Smooth muscle cell (in vitro differentiated cells): ENCODE data around the gene KCP. TPM values are rescaled to one million over a fixed set of nuclear protein-coding genes. Genes with fewer than 3 reads are reported as not detected.

Experiments used
- DNase-seq: peaks from one replicate; lab custom pipeline; 2025; ENCODE audit not compliant: unreplicated experiment; lab: John Stamatoyannopoulos, UW
- H2AFZ ChIP-seq: fragments of 200-600 bp; sonication (generic); 2 replicates; pipeline ENCODE4 v1.6.0; 2016; ENCODE audit warnings: antibody characterized with exemption, low read depth, mild to moderate bottlenecking
- H3F3A ChIP-seq: fragments of 200-600 bp; sonication (generic); 2 replicates; pipeline ENCODE4 v1.6.0; 2017; ENCODE audit warnings: antibody characterized with exemption, low read depth
- H3K27ac ChIP-seq: fragments of 200-600 bp; sonication (generic); 2 replicates; pipeline ENCODE4 v1.5.1; 2016; ENCODE audit warnings: low read depth, mild to moderate bottlenecking
- H3K27me3 ChIP-seq: fragments of 200-600 bp; sonication (generic); 2 replicates; pipeline ENCODE4 v1.6.1; 2016; ENCODE audit warnings: low read depth, mild to moderate bottlenecking
- H3K36me3 ChIP-seq: fragments of 200-600 bp; sonication (generic); 2 replicates; pipeline ENCODE4 v1.5.1; 2016; ENCODE audit warnings: low read depth
- H3K4me1 ChIP-seq: fragments of 200-600 bp; sonication (generic); 2 replicates; pipeline ENCODE4 v1.5.1; 2016; ENCODE audit warnings: low read depth
- H3K4me2 ChIP-seq: fragments of 200-600 bp; sonication (generic); 2 replicates; pipeline ENCODE4 v1.6.0; 2016; ENCODE audit warnings: mild to moderate bottlenecking
- H3K4me3 ChIP-seq: fragments of 200-600 bp; sonication (generic); 2 replicates; pipeline ENCODE4 v1.5.1; 2016; ENCODE audit warnings: mild to moderate bottlenecking
- H3K79me2 ChIP-seq: fragments of 200-600 bp; sonication (generic); 2 replicates; pipeline ENCODE4 v1.6.0; 2016; ENCODE audit warnings: low read depth, mild to moderate bottlenecking
- H3K9ac ChIP-seq: fragments of 200-600 bp; sonication (generic); 2 replicates; pipeline ENCODE4 v1.6.0; 2016; ENCODE audit warnings: low read depth
- H3K9me3 ChIP-seq: fragments of 200-600 bp; sonication (generic); replicated peaks from 2 replicates; pipeline ENCODE4 v1.5.1; 2016; ENCODE audit warnings: low read depth
- H4K20me1 ChIP-seq: fragments of 200-600 bp; sonication (generic); 2 replicates; pipeline ENCODE4 v1.6.0; 2016; ENCODE audit warnings: low read depth
- WGBS: methylation state at CpG from one replicate; pipeline ENCODE4 v1.1.7; 2016; ENCODE audit warnings: low lambda C conversion rate; 5-methylcytosine and 5-hydroxymethylcytosine counted together
- polyA plus RNA-seq: library from polyadenylated mRNA; unstranded; fragments of >200 nt; fragmentation: Nextera tagmentation; extraction: Ambion mirVana; gene quantifications from 2 replicates; pipeline ENCODE4 v1.2.1, GENCODE V29; 2016
- total RNA-seq: library from RNA; depleted of rRNA; stranded (reverse); fragments of >200 nt; gene quantifications from 2 replicates; pipeline ENCODE4 v1.2.3, GENCODE V29; 2014
- TF ChIP-seq, protein P1 (sequence below): fragments of 200-600 bp; sonication (generic); IDR thresholded peaks from 2 replicates; pipeline ENCODE4 v1.5.1; 2017; ENCODE audit warnings: borderline replicate concordance, mild to moderate bottlenecking, antibody characterized with exemption; ENCODE audit not compliant: insufficient read depth, poor library complexity, severe bottlenecking

The KCP gene
- total and polyA plus RNA-seq, 2 experiments from 2014 or later = 0.99 to 4.5 TPM

DNA sequence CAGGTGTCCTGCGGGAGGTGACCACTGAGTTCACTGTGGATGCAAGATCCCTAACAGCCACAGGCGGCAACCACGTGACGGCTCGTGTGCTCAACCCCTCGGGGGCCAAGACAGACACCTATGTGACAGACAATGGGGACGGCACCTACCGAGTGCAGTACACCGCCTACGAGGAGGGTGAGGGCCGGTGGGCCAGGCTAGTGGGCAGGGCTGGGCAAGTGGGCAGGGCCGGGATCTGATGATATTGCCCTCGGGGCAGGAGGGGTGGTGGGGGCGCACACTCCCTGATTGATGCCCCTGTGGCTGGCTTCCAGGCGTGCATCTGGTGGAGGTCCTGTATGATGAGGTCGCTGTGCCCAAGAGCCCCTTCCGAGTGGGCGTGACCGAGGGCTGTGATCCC is 64.5 kb downstream of the KCP start:
- peaks cover 25% of the 10 kb centered on the region for H4K20me1 ChIP-seq
- H3K27ac ChIP-seq = no peak overlapping the region
- WGBS = 95% methylated on average over 16 of the region's 19 CpGs
- TF ChIP-seq, protein P1, sequence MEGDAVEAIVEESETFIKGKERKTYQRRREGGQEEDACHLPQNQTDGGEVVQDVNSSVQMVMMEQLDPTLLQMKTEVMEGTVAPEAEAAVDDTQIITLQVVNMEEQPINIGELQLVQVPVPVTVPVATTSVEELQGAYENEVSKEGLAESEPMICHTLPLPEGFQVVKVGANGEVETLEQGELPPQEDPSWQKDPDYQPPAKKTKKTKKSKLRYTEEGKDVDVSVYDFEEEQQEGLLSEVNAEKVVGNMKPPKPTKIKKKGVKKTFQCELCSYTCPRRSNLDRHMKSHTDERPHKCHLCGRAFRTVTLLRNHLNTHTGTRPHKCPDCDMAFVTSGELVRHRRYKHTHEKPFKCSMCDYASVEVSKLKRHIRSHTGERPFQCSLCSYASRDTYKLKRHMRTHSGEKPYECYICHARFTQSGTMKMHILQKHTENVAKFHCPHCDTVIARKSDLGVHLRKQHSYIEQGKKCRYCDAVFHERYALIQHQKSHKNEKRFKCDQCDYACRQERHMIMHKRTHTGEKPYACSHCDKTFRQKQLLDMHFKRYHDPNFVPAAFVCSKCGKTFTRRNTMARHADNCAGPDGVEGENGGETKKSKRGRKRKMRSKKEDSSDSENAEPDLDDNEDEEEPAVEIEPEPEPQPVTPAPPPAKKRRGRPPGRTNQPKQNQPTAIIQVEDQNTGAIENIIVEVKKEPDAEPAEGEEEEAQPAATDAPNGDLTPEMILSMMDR = no peak
- no peak overlapping the region for H2AFZ ChIP-seq
- H3K4me1 ChIP-seq = no peaks in the 10 kb centered on the region
- no peaks in the 10 kb centered on the region for H3K79me2 ChIP-seq
- H3K4me3 ChIP-seq = no peak overlapping the region
- H3K4me2 ChIP-seq = no peak overlapping the region
- H3K9ac ChIP-seq = no peak overlapping the region
- no peak for DNase-seq
- H3K9me3 ChIP-seq = no peaks in the 10 kb centered on the region
- H3K27me3 ChIP-seq = no peaks in the 10 kb centered on the region
- no peaks in the 10 kb centered on the region for H3F3A ChIP-seq
- H3K36me3 ChIP-seq = peaks cover 4% of the 10 kb centered on the region

DNA sequence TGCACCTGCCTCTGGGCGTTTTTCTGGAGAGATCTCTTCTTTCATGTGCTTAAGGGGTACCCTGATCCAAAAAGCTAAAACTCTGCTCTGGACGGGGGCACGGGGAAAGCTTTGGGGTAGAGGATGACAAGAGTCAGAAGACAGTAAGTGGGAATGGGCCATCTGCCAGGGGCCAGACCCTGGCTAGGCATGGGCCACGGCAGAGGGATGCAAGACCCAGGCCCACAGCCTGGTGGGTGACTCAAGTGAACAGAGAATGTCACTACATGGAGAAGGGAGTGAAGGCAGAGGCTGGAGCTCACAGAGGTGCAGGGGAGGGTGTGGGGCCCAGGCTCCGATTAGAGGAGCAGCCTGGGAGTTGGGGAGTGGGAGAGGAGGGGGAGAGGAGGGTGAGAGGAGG is 65.0 kb downstream of the KCP start:
- H2AFZ ChIP-seq = no peak overlapping the region
- no peaks in the 10 kb centered on the region for H3K27me3 ChIP-seq
- H3K27ac ChIP-seq = no peak overlapping the region
- no peaks in the 10 kb centered on the region for H3F3A ChIP-seq
- H3K4me2 ChIP-seq = no peak overlapping the region
- H3K4me3 ChIP-seq = no peak overlapping the region
- peaks cover 30% of the 10 kb centered on the region for H4K20me1 ChIP-seq
- H3K79me2 ChIP-seq = no peaks in the 10 kb centered on the region
- 100% methylated on average over 4 of the region's 5 CpGs for WGBS
- no peaks in the 10 kb centered on the region for H3K9me3 ChIP-seq
- no peak for DNase-seq
- peaks cover 4% of the 10 kb centered on the region for H3K36me3 ChIP-seq
- H3K4me1 ChIP-seq = no peaks in the 10 kb centered on the region
- TF ChIP-seq, protein P1 = no peak
- H3K9ac ChIP-seq = no peak overlapping the region

DNA sequence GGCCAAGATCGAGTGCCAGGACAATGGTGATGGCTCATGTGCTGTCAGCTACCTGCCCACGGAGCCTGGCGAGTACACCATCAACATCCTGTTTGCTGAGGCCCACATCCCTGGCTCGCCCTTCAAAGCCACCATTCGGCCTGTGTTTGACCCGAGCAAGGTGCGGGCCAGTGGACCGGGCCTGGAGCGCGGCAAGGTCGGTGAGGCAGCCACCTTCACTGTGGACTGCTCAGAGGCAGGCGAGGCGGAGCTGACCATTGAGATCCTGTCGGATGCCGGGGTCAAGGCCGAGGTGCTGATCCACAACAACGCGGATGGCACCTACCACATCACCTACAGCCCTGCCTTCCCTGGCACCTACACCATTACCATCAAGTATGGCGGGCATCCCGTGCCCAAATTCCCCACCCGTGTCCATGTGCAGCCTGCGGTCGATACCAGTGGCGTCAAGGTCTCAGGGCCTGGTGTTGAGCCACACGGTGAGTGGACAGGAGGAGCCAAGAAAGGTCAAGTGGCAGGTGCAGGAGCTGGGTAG is 65.7 kb downstream of the KCP start:
- Histone ChIP-seq H3K4me2 (no peak overlapping the region), H3F3A (no peaks in the 10 kb centered on the region), H3K9ac (no peak overlapping the region), H3K27ac (no peak overlapping the region), H3K4me1 (no peaks in the 10 kb centered on the region), H3K36me3 (no peaks in the 10 kb centered on the region), H3K79me2 (no peaks in the 10 kb centered on the region), H3K4me3 (no peak overlapping the region), H3K9me3 (no peaks in the 10 kb centered on the region), H2AFZ (no peak overlapping the region), H4K20me1 (peaks cover 36% of the 10 kb centered on the region), H3K27me3 (no peaks in the 10 kb centered on the region)
- WGBS = 98% methylated on average over 25 of the region's 25 CpGs
- TF ChIP-seq, protein P1 = no peak
- DNase-seq = no peak

DNA sequence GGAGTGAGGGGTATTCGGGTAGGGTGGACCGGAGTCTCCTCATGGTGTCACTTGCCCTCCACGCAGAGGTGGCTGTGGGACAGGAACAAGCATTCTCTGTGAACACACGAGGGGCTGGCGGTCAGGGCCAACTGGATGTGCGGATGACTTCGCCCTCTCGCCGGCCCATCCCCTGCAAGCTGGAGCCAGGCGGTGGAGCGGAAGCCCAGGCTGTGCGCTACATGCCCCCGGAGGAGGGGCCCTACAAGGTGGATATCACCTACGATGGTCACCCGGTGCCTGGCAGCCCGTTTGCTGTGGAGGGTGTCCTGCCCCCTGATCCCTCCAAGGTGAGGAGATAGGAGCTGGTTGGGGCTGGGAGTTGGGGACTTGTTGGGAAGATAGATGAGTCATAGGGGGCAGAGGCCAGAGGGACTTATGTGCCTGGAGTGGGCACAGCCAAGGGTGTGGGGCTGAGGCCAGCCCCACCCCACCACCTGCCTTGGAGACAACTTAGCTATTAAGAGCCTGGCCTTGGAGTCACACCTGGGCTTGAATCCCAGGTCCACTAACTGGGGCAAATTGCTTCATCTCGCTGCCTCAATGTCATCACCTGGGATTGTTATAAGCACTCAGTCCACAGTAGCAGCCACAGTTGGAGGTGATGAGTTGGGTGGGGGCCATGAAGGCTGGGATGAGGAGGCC is 66.4 kb downstream of the KCP start:
- 96% methylated on average over 17 of the region's 17 CpGs for WGBS
- Histone ChIP-seq H3K27ac (no peak overlapping the region), H3K4me3 (no peak overlapping the region), H3K4me2 (no peak overlapping the region), H3K9ac (no peak overlapping the region), H3F3A (no peaks in the 10 kb centered on the region), H3K79me2 (no peaks in the 10 kb centered on the region), H2AFZ (no peak overlapping the region), H3K9me3 (no peaks in the 10 kb centered on the region), H3K27me3 (no peaks in the 10 kb centered on the region), H3K36me3 (no peaks in the 10 kb centered on the region), H4K20me1 (peaks cover 44% of the 10 kb centered on the region), H3K4me1 (no peaks in the 10 kb centered on the region)
- TF ChIP-seq, protein P1 = no peak
- no peak for DNase-seq
